ENCODE data around the gene ARL6IP1. TPM values are rescaled to one million over a fixed set of nuclear protein-coding genes. Genes with fewer than 3 reads are reported as not detected.

Gene ARL6IP1
- total and polyA plus RNA-seq, 2 of the 4 experiments (the other 2 are of a cell fraction): 78.1 to 190 TPM

- Histone ChIP-seq H3K4me1 (ENCODE audit: control insufficient read depth, insufficient read depth, low read length) (no peaks in the 10 kb centered on the region), H4K8ac (ENCODE audit: low read depth in 2 of 2, low read length in 2 of 2) (no peak overlapping the region), H3K27ac (ENCODE audit: insufficient read depth, low read length) (no peak overlapping the region), H3K79me1 (ENCODE audit: low read depth in 1 of 2, low read length in 2 of 2) (peaks cover 3 to 13% of the 10 kb centered on the region in 2 experiments; a peak in 3 of 4 replicates), H2AK5ac (ENCODE audit: low read depth, low read length) (no peak overlapping the region), H2BK15ac (ENCODE audit: low read depth, low read length) (no peak overlapping the region), H2AK9ac (replicated peaks; ENCODE audit: low read depth, low read length, poor library complexity) (no peak overlapping the region), H3K9me1 (ENCODE audit: insufficient read depth, low read length) (peaks cover 5% of the 10 kb centered on the region; the same call in 1 of the 2 replicates), H3K9ac (ENCODE audit: low read depth, low read length) (no peak overlapping the region), H2BK120ac (ENCODE audit: low read depth, low read length) (no peak overlapping the region), H3K23ac (ENCODE audit: low read depth, low read length) (no peak overlapping the region), H2BK5ac (ENCODE audit: low read depth, low read length, poor library complexity, severe bottlenecking) (no peak overlapping the region), H3K56ac (ENCODE audit: extremely low read depth, insufficient read depth, low read length) (no peak overlapping the region), H3K36me3 (ENCODE audit: control insufficient read depth, insufficient read depth, low read length) (peaks cover 39% of the 10 kb centered on the region), H3K4me3 (ENCODE audit: insufficient read depth, low read depth, low read length) (no peak overlapping the region), H4K91ac (ENCODE audit: insufficient read depth, low read depth, low read length) (no peak overlapping the region), H2AFZ (replicated peaks; ENCODE audit: low read length, poor library complexity) (no peak overlapping the region), H3K9me3 (ENCODE audit: control insufficient read depth, insufficient read depth, low read length) (no peaks in the 10 kb centered on the region), H4K5ac (ENCODE audit: low read depth, low read length) (no peak overlapping the region), H2BK20ac (ENCODE audit: low read depth, low read length) (no peak overlapping the region), H3K4me2 (ENCODE audit: low read depth, low read length) (no peak overlapping the region), H3K18ac (ENCODE audit: low read depth, low read length) (no peak overlapping the region), H3K14ac (replicated peaks; ENCODE audit: low read depth, low read length) (no peak overlapping the region), H3K4ac (ENCODE audit: low read depth, low read length) (no peak overlapping the region), H4K20me1 (ENCODE audit: insufficient read depth, low read length) (no peaks in the 10 kb centered on the region), H3K27me3 (ENCODE audit: control insufficient read depth, insufficient read depth, low read length) (no peaks in the 10 kb centered on the region)
- ATAC-seq (ENCODE audit: low read depth) (no peak), DNase-seq (no peak)
- ChIA-PET CTCF (no interaction called here), POLR2A (ENCODE audit: unreplicated experiment) (no interaction called here)
- no peak for TF ChIP-seq POLR2A (IDR thresholded peaks at IDR 0.05; ENCODE audit: low read depth, low read length)
- no peak for TF ChIP-seq FOS (IDR thresholded peaks at IDR 0.05; ENCODE audit: low read depth, low read length)
- TF ChIP-seq ELK1 (IDR thresholded peaks at IDR 0.05; ENCODE audit: borderline replicate concordance, low read depth, low read length): no peak
- TF ChIP-seq BHLHE40 (IDR thresholded peaks at IDR 0.05; ENCODE audit: low read depth, low read length): no peak
- TF ChIP-seq MXI1 (IDR thresholded peaks at IDR 0.05; ENCODE audit: borderline replicate concordance, low read depth, low read length): no peak
- TF ChIP-seq NFE2L2 (IDR thresholded peaks at IDR 0.05; ENCODE audit: low read depth, low read length): no peak
- TF ChIP-seq RFX5 (IDR thresholded peaks at IDR 0.05; ENCODE audit: low read depth, low read length): no peak
- no peak for TF ChIP-seq MAFK (IDR thresholded peaks at IDR 0.05; ENCODE audit: low read depth, low read length)
- BruUV-seq (replicated peaks): no TSS peak
- intact Hi-C loops (cut with micrococcal nuclease): loop anchor here (2.0 kb wide), 1 partner anchor 39 kb away; no protein-coding TSS in a partner anchor
- dilution Hi-C loops (cut with HindIII; ENCODE audit: low sequenced_read_pairs, unreplicated experiment): no loop called here
- no CpG with 5 or more reads among the region's 3 CpGs for WGBS, 2 experiments (ENCODE audit: extremely low coverage in 2 of 2, insufficient read length in 1 of 2)
- in situ Hi-C loops (cut with MboI; ENCODE audit: low sequenced_read_pairs): no loop called here
Observed at GRCh38 chr16:18811925-18812324, 10.6 kb upstream of the ARL6IP1 start.
